ENCODE data around the gene SMARCAD1.
"Not testable (repeated sequence)": the region's sequence is repeated elsewhere in the genome, so short reads cannot be mapped to it uniquely, and the experiment has no call there.

Gene SMARCAD1

DNA sequence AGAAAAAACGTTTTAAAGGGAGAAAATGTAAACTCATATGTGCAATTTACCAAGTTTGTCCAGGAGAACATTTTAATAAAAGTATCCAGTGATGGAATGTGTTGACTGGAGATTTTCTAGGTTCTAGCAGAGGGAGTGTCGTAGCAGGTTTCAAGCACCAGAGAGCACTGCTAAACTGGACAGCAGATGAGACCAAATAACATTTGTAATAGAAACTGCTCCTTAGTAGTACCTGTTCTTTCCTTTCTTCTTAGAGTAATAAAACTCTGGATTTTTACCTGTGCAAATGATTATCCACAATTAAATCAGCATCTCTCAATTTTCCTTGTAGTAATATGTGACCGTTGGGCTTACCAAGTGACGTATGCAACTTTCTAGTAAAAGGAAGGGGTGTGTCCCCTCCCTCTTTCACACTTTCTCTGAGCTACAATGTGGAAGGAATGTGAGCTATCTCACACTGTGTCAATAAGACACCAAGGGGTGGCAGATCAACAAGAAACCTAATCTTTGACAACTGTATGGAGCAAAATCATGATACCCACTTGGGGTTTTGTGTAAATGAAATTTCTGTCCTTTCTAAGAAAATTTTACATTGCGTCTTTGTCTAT, 125.4 kb downstream of the SMARCAD1 start:
- H3K4me3 ChIP-seq (ENCODE audit: low read depth in 1 of 2, low read length in 1 of 2), result no peak overlapping the region
- no peaks in the 10 kb centered on the region for H3K9me3 ChIP-seq
- H3K27me3 ChIP-seq, result no peaks in the 10 kb centered on the region
- H3K27ac ChIP-seq, result no peak overlapping the region
- H3K4me1 ChIP-seq (ENCODE audit: control insufficient read depth in 1 of 2, insufficient read depth in 1 of 2, low read depth in 1 of 2, low read length in 1 of 2), result no peaks in the 10 kb centered on the region
- H3K36me3 ChIP-seq, result no peaks in the 10 kb centered on the region
- TF ChIP-seq, protein P1, sequence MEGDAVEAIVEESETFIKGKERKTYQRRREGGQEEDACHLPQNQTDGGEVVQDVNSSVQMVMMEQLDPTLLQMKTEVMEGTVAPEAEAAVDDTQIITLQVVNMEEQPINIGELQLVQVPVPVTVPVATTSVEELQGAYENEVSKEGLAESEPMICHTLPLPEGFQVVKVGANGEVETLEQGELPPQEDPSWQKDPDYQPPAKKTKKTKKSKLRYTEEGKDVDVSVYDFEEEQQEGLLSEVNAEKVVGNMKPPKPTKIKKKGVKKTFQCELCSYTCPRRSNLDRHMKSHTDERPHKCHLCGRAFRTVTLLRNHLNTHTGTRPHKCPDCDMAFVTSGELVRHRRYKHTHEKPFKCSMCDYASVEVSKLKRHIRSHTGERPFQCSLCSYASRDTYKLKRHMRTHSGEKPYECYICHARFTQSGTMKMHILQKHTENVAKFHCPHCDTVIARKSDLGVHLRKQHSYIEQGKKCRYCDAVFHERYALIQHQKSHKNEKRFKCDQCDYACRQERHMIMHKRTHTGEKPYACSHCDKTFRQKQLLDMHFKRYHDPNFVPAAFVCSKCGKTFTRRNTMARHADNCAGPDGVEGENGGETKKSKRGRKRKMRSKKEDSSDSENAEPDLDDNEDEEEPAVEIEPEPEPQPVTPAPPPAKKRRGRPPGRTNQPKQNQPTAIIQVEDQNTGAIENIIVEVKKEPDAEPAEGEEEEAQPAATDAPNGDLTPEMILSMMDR (IDR thresholded peaks at IDR 0.05), result no peak

DNA sequence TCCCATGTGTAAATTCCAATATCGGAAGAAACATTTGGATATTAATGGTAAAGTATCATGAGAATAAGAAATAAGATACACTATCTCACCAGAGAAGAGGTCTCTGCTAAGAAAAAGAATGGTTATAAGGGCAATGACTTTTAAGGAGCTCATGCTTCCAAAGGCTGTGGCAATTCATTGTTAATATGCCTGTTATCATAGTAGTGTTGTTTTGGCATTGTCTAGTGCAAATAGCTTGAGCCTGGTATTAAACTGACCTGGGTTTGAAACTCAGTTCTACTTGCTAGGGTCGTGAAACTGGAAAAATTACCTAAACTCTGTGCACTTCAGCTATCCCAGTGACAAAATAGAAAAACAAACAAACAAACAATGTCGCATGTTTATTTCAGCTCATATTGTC, 126.2 kb downstream of the SMARCAD1 start:
- no peaks in the 10 kb centered on the region for H3K27me3 ChIP-seq
- no peak overlapping the region for H3K4me3 ChIP-seq (ENCODE audit: low read depth in 1 of 2, low read length in 1 of 2)
- H3K9me3 ChIP-seq, result no peaks in the 10 kb centered on the region
- no peak overlapping the region for H3K27ac ChIP-seq
- no peaks in the 10 kb centered on the region for H3K36me3 ChIP-seq
- no peaks in the 10 kb centered on the region for H3K4me1 ChIP-seq (ENCODE audit: control insufficient read depth in 1 of 2, insufficient read depth in 1 of 2, low read depth in 1 of 2, low read length in 1 of 2)
- TF ChIP-seq, protein P1 (IDR thresholded peaks at IDR 0.05), result no peak

DNA sequence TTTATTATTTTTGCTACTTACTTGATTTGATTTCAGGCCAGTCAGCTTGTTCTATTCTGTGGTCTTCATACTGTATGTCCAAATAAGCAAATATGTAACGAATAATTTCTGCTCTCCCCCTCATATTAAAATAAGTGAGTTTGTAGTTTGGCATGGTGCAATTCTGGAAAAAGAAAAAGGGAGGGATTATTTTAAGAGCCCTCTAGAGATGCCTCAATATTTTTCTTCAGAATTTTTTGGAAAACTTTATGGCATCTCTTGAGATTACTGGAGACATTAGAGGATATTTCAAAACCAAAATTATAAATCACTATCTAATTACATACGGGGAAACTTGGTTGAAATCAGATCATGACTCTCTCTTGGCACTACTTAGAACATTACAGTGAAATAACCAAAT, 126.8 kb downstream of the SMARCAD1 start:
- Histone ChIP-seq H3K27me3 (no peaks in the 10 kb centered on the region), H3K4me3 (ENCODE audit: low read depth in 1 of 2, low read length in 1 of 2) (no peak overlapping the region), H3K4me1 (ENCODE audit: control insufficient read depth in 1 of 2, insufficient read depth in 1 of 2, low read depth in 1 of 2, low read length in 1 of 2) (no peaks in the 10 kb centered on the region), H3K27ac (no peak overlapping the region), H3K36me3 (no peaks in the 10 kb centered on the region), H3K9me3 (no peaks in the 10 kb centered on the region)
- TF ChIP-seq, protein P1 (IDR thresholded peaks at IDR 0.05), result no peak

DNA sequence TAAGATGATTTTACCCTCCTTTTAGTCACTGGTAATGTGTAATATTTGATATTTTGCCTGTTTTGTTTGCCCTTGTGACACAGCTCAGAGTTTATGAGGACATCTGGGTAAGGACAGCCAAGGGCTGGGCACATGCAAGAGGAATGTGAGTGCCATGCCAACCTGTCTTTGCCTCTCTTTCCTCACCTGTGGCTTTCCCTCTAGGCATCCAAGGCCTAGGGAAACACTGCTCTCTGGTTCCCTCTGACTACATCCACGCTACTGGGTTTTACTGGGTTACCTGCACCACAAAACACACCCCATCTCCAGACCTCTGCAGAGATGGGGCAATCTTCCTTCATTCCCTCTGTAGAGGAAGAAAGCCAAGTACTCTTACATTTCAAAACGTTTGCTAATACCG, 127.3 kb downstream of the SMARCAD1 start:
- TF ChIP-seq, protein P1 (IDR thresholded peaks at IDR 0.05), result no peak
- H3K9me3 ChIP-seq, result no peaks in the 10 kb centered on the region
- H3K4me3 ChIP-seq (ENCODE audit: low read depth in 1 of 2, low read length in 1 of 2), result no peak overlapping the region

DNA sequence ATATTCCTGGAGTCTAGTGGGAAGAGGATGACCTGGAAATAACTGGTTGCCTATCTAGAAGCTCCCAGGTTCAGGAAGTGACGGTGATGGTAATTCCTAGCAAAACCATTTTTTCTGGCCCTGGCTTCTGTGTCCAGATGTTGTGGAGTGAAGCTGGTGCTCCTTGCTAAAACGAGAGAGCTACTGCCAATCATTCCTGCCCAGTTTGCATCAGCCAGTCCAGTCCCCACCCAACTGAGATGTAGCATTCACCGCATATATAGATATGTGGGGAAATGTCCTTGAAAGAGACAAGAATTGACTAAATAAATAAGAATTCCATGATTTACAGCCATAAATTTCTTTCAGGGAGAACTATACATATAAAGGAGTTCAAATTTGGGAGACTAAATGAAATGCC, 128.6 kb downstream of the SMARCAD1 start:
- Histone ChIP-seq H3K4me1 (ENCODE audit: control insufficient read depth in 1 of 2, insufficient read depth in 1 of 2, low read depth in 1 of 2, low read length in 1 of 2) (no peaks in the 10 kb centered on the region), H3K36me3 (no peaks in the 10 kb centered on the region), H3K27me3 (no peaks in the 10 kb centered on the region), H3K9me3 (no peaks in the 10 kb centered on the region), H3K27ac (no peak overlapping the region), H3K4me3 (ENCODE audit: low read depth in 1 of 2, low read length in 1 of 2) (no peak overlapping the region)
- TF ChIP-seq, protein P1 (IDR thresholded peaks at IDR 0.05), result no peak

More for the DNA sequence above, 127.3 kb downstream of the SMARCAD1 start:
- Histone ChIP-seq H3K4me1 (ENCODE audit: control insufficient read depth in 1 of 2, insufficient read depth in 1 of 2, low read depth in 1 of 2, low read length in 1 of 2) (no peaks in the 10 kb centered on the region), H3K36me3 (no peaks in the 10 kb centered on the region), H3K27ac (no peak overlapping the region), H3K27me3 (no peaks in the 10 kb centered on the region)

DNA sequence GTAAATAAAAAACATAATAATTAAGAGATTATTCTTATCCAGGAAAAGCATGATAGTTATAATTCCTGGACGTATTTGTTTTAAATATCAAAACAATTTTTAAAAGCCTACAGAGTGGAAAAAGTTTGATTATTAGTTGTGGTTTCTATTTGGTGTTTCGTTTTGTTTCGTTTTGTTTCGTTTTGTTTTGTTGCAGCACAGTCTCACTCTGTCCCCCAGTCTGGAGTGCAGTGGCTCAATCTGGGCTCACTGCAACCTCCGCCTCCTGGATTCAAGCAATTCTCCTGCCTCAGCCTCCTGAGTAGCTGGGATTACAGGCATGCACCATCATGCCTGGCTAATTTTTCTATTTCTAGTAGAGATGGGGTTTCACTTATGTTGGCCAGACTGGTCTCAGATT, 129.1 kb downstream of the SMARCAD1 start:
- not testable (repeated sequence) for H3K4me3 ChIP-seq (ENCODE audit: low read depth in 1 of 2, low read length in 1 of 2)

More for the DNA sequence above, 129.1 kb downstream of the SMARCAD1 start:
- H3K4me1 ChIP-seq (ENCODE audit: control insufficient read depth in 1 of 2, insufficient read depth in 1 of 2, low read depth in 1 of 2, low read length in 1 of 2); H3K36me3 ChIP-seq; H3K9me3 ChIP-seq; H3K27me3 ChIP-seq; H3K27ac ChIP-seq: not testable (repeated sequence)

All from neutrophil (primary cell).